Suprapubic skin (tissue), 4 donors: Measurements from ENCODE around the gene SMIM1. TPM values are rescaled to one million over a fixed set of nuclear protein-coding genes. Genes with fewer than 3 reads are reported as not detected.
A peak's percentile ranks its signal among the peaks of the same experiment; 100 is the strongest.

Source experiments
- DNase-seq, 2 donors: peaks; one replicate each; pipeline ENCODE4 v3.0.0-alpha.2; 2019; ENCODE audit warnings: low spot score in 2 of 2
- H3K27ac ChIP-seq: fragments of 200-600 bp; sonication (generic); one replicate; pipeline ENCODE4 v1.5.1; 2019
- H3K27me3 ChIP-seq: fragments of 200-600 bp; sonication (generic); one replicate; pipeline ENCODE4 v1.5.1; 2019
- H3K36me3 ChIP-seq: fragments of 200-600 bp; sonication (generic); one replicate; pipeline ENCODE4 v1.5.1; 2019
- H3K4me1 ChIP-seq: fragments of 200-600 bp; sonication (generic); one replicate; pipeline ENCODE4 v1.5.1; 2019
- H3K4me3 ChIP-seq: fragments of 200-600 bp; sonication (generic); one replicate; pipeline ENCODE4 v1.5.1; 2019; ENCODE audit warnings: mild to moderate bottlenecking
- H3K9me3 ChIP-seq: fragments of 200-600 bp; sonication (generic); one replicate; pipeline ENCODE4 v1.5.1; 2019
- CTCF ChIP-seq, 2 donors: fragments of 200-600 bp in 1 of 2; fragments of 450-650 bp in 1 of 2; sonication (generic) in 1 of 2; IDR thresholded peaks; one replicate each; pipeline ENCODE4 v1.5.1; 2016 to 2019; ENCODE audit warnings: antibody characterized with exemption in 2 of 2, mild to moderate bottlenecking in 1 of 2, moderate library complexity in 1 of 2
- EP300 ChIP-seq: sonication (generic); formaldehyde crosslinking; IDR thresholded peaks from one replicate; pipeline ENCODE4 v1.6.1; 2017; ENCODE audit warnings: antibody characterized with exemption
- POLR2A ChIP-seq, 2 donors: fragments of 450-650 bp; IDR thresholded peaks; one replicate each; pipeline ENCODE4 v1.6.1; 2017; ENCODE audit warnings: antibody characterized with exemption in 2 of 2, mild to moderate bottlenecking in 2 of 2, moderate library complexity in 2 of 2
- POLR2AphosphoS5 ChIP-seq, 3 donors: sonication (generic); formaldehyde crosslinking; IDR thresholded peaks; one replicate each; pipeline ENCODE4 v1.6.1; 2017; ENCODE audit warnings: antibody characterized with exemption in 3 of 3
- WGBS: methylation state at CpG from one replicate; pipeline ENCODE4 v1.1.5; 2018; 5-methylcytosine and 5-hydroxymethylcytosine counted together
- total RNA-seq, 4 donors: library from RNA; depleted of rRNA; stranded (reverse); fragments of >200 nt; gene quantifications; one replicate each; pipeline ENCODE4 v1.1.0, GENCODE V29; 2016

SMIM1 gene
- total RNA-seq, 4 donors from 2014 or later: 3.2 to 8.4 (median 3.4) TPM; not detected in 1

GRCh38 chr1:3775490-3776230, 3.1 kb downstream of the SMIM1 start:
- WGBS: 49% methylated on average over 18 of the region's 27 CpGs
- H3K36me3 ChIP-seq: peaks cover 19% of the 10 kb centered on the region
- TF ChIP-seq POLR2A (IDR thresholded peaks at IDR 0.05) (no peak), POLR2AphosphoS5 (IDR thresholded peaks at IDR 0.05) (no peak), EP300 (no peak), CTCF (IDR thresholded peaks at IDR 0.05) (peak in 1 of 2 donors; percentile 31)
- H3K9me3 ChIP-seq: no peaks in the 10 kb centered on the region
- H3K27me3 ChIP-seq: peaks cover 5% of the 10 kb centered on the region
- peak in 1 of 2 donors; percentile 78 for DNase-seq
- H3K4me3 ChIP-seq: no peak overlapping the region
- peaks cover 46% of the 10 kb centered on the region for H3K4me1 ChIP-seq
- no peak overlapping the region for H3K27ac ChIP-seq

GRCh38 chr1:3776231-3776961, 3.8 kb downstream of the SMIM1 start:
- Histone ChIP-seq H3K27me3 (no peaks in the 10 kb centered on the region), H3K4me3 (no peak overlapping the region), H3K9me3 (no peaks in the 10 kb centered on the region), H3K36me3 (peaks cover 26% of the 10 kb centered on the region), H3K27ac (no peak overlapping the region), H3K4me1 (peaks cover 42% of the 10 kb centered on the region)
- DNase-seq: no peak
- WGBS: 67% methylated on average over 15 of the region's 21 CpGs
- TF ChIP-seq CTCF (IDR thresholded peaks at IDR 0.05): no peak
- no peak for TF ChIP-seq POLR2AphosphoS5 (IDR thresholded peaks at IDR 0.05)
- no peak for TF ChIP-seq EP300
- TF ChIP-seq POLR2A (IDR thresholded peaks at IDR 0.05): no peak

- H3K9me3 ChIP-seq: no peaks in the 10 kb centered on the region
- no peak overlapping the region for H3K27ac ChIP-seq
- peaks cover 35% of the 10 kb centered on the region for H3K4me1 ChIP-seq
- H3K4me3 ChIP-seq: no peak overlapping the region
- H3K36me3 ChIP-seq: peaks cover 33% of the 10 kb centered on the region
- DNase-seq: peak in 1 of 2 donors; percentile 78
- H3K27me3 ChIP-seq: no peaks in the 10 kb centered on the region
- TF ChIP-seq POLR2AphosphoS5 (IDR thresholded peaks at IDR 0.05): no peak
- TF ChIP-seq EP300: no peak
- no peak for TF ChIP-seq POLR2A (IDR thresholded peaks at IDR 0.05)
- TF ChIP-seq CTCF (IDR thresholded peaks at IDR 0.05): no peak
- WGBS: no CpG with 5 or more reads among the region's 10 CpGs
Measured at GRCh38 chr1:3777078-3777547, 4.6 kb downstream of the SMIM1 start.

GRCh38 chr1:3777647-3778589, 5.4 kb downstream of the SMIM1 start:
- H3K27me3 ChIP-seq: no peaks in the 10 kb centered on the region
- peaks cover 27% of the 10 kb centered on the region for H3K4me1 ChIP-seq
- peaks cover 41% of the 10 kb centered on the region for H3K36me3 ChIP-seq
- H3K4me3 ChIP-seq: no peak overlapping the region
- no peak overlapping the region for H3K27ac ChIP-seq
- DNase-seq: peak in 1 of 2 donors; percentile 77
- no peaks in the 10 kb centered on the region for H3K9me3 ChIP-seq
- TF ChIP-seq EP300: no peak
- TF ChIP-seq POLR2AphosphoS5 (IDR thresholded peaks at IDR 0.05): no peak
- no peak for TF ChIP-seq CTCF (IDR thresholded peaks at IDR 0.05)
- no peak for TF ChIP-seq POLR2A (IDR thresholded peaks at IDR 0.05)
- 90% methylated on average over 3 of the region's 20 CpGs for WGBS
